Measurements from ENCODE around the gene IGF1. TPM values are rescaled to one million over a fixed set of nuclear protein-coding genes. Genes with fewer than 3 reads are reported as not detected.

Gene IGF1
- total RNA-seq, 2 donors from 2014 or later, result 15.8 to 44.8 TPM

- no peaks in the 10 kb centered on the region for H3K27me3 ChIP-seq
- no peak for DNase-seq
- H3K9me3 ChIP-seq, result no peaks in the 10 kb centered on the region
- no peak overlapping the region for H3K4me3 ChIP-seq
- TF ChIP-seq POLR2A (IDR thresholded peaks at IDR 0.05) (no peak), CTCF (IDR thresholded peaks at IDR 0.05) (no peak)
- intact Hi-C loops (cut with DNase I), result no loop called here
- H3K4me1 ChIP-seq, result peaks cover 5% of the 10 kb centered on the region
- no peak overlapping the region for H3K27ac ChIP-seq
- no peaks in the 10 kb centered on the region for H3K36me3 ChIP-seq (replicated peaks in 1 of 2; ENCODE audit: insufficient read depth in 1 of 2, low read depth in 2 of 2)
- no peak for ATAC-seq
Measured at GRCh38 chr12:102376781-102377180, 103.6 kb downstream of the IGF1 start.

GRCh38 chr12:102376181-102376747 lies 104.1 kb downstream of the IGF1 start:
- H3K27me3 ChIP-seq, result no peaks in the 10 kb centered on the region
- intact Hi-C loops (cut with DNase I), result no loop called here
- H3K27ac ChIP-seq, result no peak overlapping the region
- H3K4me3 ChIP-seq, result no peak overlapping the region
- ATAC-seq (no peak), DNase-seq (no peak)
- H3K4me1 ChIP-seq, result peaks cover 5% of the 10 kb centered on the region
- no peaks in the 10 kb centered on the region for H3K36me3 ChIP-seq (replicated peaks in 1 of 2; ENCODE audit: insufficient read depth in 1 of 2, low read depth in 2 of 2)
- WGBS, 2 donors, result 88 to 91% methylated on average over 5 of the region's 5 CpGs
- TF ChIP-seq CTCF (IDR thresholded peaks at IDR 0.05) (no peak), POLR2A (IDR thresholded peaks at IDR 0.05) (no peak)
- no peaks in the 10 kb centered on the region for H3K9me3 ChIP-seq

DNA sequence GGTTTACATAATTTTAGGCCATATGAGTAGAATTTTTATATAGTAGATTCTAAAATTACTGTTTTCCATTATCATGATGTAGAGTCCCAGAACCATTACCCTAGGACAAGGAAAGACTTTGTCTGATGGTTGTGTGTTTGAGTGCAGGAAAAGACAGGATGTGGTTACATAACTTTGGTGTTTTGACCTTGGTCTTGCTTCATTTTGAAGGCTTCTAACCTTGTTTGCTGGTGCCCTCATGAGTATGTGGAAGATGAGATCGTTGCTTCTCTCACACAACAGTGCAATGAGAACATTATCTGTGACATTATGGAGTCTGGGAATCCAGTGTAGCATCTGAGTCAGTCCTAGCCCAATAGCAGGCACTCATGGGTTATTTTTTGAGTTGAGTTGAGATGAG lies 106.2 kb downstream of the IGF1 start:
- Histone ChIP-seq H3K4me1 (no peaks in the 10 kb centered on the region), H3K9me3 (no peaks in the 10 kb centered on the region), H3K36me3 (replicated peaks in 1 of 2; ENCODE audit: insufficient read depth in 1 of 2, low read depth in 2 of 2) (no peaks in the 10 kb centered on the region), H3K4me3 (no peak overlapping the region), H3K27ac (no peak overlapping the region), H3K27me3 (no peaks in the 10 kb centered on the region)
- no peak for TF ChIP-seq CTCF (IDR thresholded peaks at IDR 0.05)
- TF ChIP-seq POLR2A (IDR thresholded peaks at IDR 0.05), result no peak
- no peak for ATAC-seq
- DNase-seq, result no peak
- 63 to 67% methylated on average over 1 of the region's 1 CpG for WGBS, 2 donors
- intact Hi-C loops (cut with DNase I), result no loop called here

GRCh38 chr12:102372087-102372486 lies 108.3 kb downstream of the IGF1 start:
- Histone ChIP-seq H3K27ac (no peak overlapping the region), H3K36me3 (replicated peaks in 1 of 2; ENCODE audit: insufficient read depth in 1 of 2, low read depth in 2 of 2) (no peaks in the 10 kb centered on the region), H3K9me3 (no peaks in the 10 kb centered on the region), H3K4me3 (no peak overlapping the region), H3K4me1 (no peaks in the 10 kb centered on the region), H3K27me3 (no peaks in the 10 kb centered on the region)
- TF ChIP-seq POLR2A (IDR thresholded peaks at IDR 0.05) (no peak), CTCF (IDR thresholded peaks at IDR 0.05) (no peak)
- WGBS, 2 donors, result 56 to 57% methylated on average over 3 of the region's 3 CpGs
- no peak for ATAC-seq
- no peak for DNase-seq
- intact Hi-C loops (cut with DNase I), result no loop called here

DNA sequence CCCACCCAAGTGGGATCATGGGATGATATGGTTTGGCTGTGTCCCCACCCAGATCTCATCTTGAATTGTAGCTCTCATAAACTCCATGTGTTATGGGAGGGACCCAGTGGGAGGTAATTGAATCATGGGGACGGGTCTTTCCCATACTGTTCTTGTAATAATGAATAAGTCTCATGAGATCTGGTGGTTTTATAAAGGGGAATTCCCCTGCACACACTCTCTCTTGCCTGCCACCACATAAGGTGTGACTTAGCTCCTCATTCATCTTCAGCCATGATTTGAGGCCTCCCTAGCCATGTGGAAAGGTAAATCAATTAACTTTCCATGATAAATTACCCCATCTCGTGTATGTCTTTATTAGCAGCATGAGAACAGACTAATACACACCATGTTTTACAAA lies 109.2 kb downstream of the IGF1 start:
- intact Hi-C loops (cut with DNase I), result no loop called here
- no peak for DNase-seq
- ATAC-seq, result no peak
- TF ChIP-seq POLR2A (IDR thresholded peaks at IDR 0.05) (no peak), CTCF (IDR thresholded peaks at IDR 0.05) (no peak)
- 50 to 54% methylated on average over 2 of the region's 2 CpGs for WGBS, 2 donors
- Histone ChIP-seq H3K4me1 (no peaks in the 10 kb centered on the region), H3K4me3 (no peak overlapping the region), H3K9me3 (no peaks in the 10 kb centered on the region), H3K36me3 (replicated peaks in 1 of 2; ENCODE audit: insufficient read depth in 1 of 2, low read depth in 2 of 2) (no peaks in the 10 kb centered on the region), H3K27me3 (no peaks in the 10 kb centered on the region), H3K27ac (no peak overlapping the region)
